H1 (cell line): Measurements from ENCODE around the gene GTF2A1L.

Experiments
- CHD1 ChIP-seq: IDR thresholded peaks from 2 replicates; pipeline ENCODE4 v1.6.1; 2012; ENCODE audit warnings: low read depth, low read length, improper control_type of control experiment
- CTCF ChIP-seq, 3 experiments: IDR thresholded peaks; 1 replicate in 2 of 3; 2 replicates in 1 of 3; pipeline versions ENCODE4 v1.5.1 to v1.6.1; 2011; ENCODE audit warnings: low read length in 3 of 3, mild to moderate bottlenecking in 3 of 3, inconsistent platforms in 2 of 3, low read depth in 1 of 3, moderate library complexity in 1 of 3; ENCODE audit not compliant: insufficient read depth in 1 of 3; ENCODE audit errors: control extremely low read depth in 1 of 3
- EGR1 ChIP-seq: IDR thresholded peaks from 2 replicates; pipeline ENCODE4 v1.6.1; 2011; ENCODE audit warnings: low read depth, low read length, borderline replicate concordance
- EP300 ChIP-seq, 2 experiments: IDR thresholded peaks; 1 replicate in 1 of 2; 2 replicates in 1 of 2; pipeline ENCODE4 v1.6.1; 2011 to 2012; ENCODE audit warnings: low read depth in 2 of 2, low read length in 2 of 2, mild to moderate bottlenecking in 2 of 2, borderline replicate concordance in 1 of 2, inconsistent platforms in 1 of 2, moderate library complexity in 1 of 2
- JUN ChIP-seq: IDR thresholded peaks from 2 replicates; pipeline ENCODE4 v1.6.1; 2011; ENCODE audit warnings: low read depth, mild to moderate bottlenecking, improper control_type of control experiment, low read length
- PHF8 ChIP-seq: fragments of 200-600 bp; sonication (generic); conservative IDR thresholded peaks from 2 replicates; pipeline ENCODE4 v1.7.1; 2012; ENCODE audit warnings: low read depth, mild to moderate bottlenecking, inconsistent platforms, low read length, moderate library complexity
- POLR2A ChIP-seq, 2 experiments: IDR thresholded peaks; 1 replicate in 1 of 2; 2 replicates in 1 of 2; pipeline ENCODE4 v1.6.1; 2011; ENCODE audit warnings: low read depth in 2 of 2, low read length in 2 of 2, mild to moderate bottlenecking in 2 of 2; ENCODE audit errors: control extremely low read depth in 1 of 2
- POLR2AphosphoS5 ChIP-seq: IDR thresholded peaks from 2 replicates; pipeline ENCODE4 v1.6.1; 2011; ENCODE audit warnings: low read depth, low read length
- SAP30 ChIP-seq: fragments of 300-600 bp; sonication (generic); IDR thresholded peaks from 2 replicates; pipeline ENCODE4 v1.7.1; 2012; ENCODE audit warnings: low read length, moderate library complexity, mild to moderate bottlenecking, inconsistent platforms; ENCODE audit not compliant: insufficient read depth, insufficient replicate concordance
- TCF12 ChIP-seq: IDR thresholded peaks from 2 replicates; pipeline ENCODE4 v1.6.1; 2011; ENCODE audit warnings: low read depth, mild to moderate bottlenecking, low read length
- USF2 ChIP-seq: IDR thresholded peaks from 2 replicates; pipeline ENCODE4 v1.6.1; 2011; ENCODE audit warnings: low read length, improper control_type of control experiment
- YY1 ChIP-seq: IDR thresholded peaks from 2 replicates; pipeline ENCODE4 v1.6.1; 2011; ENCODE audit warnings: low read depth, mild to moderate bottlenecking, low read length

GRCh38 chr2:48677450-48677849, 59.8 kb downstream of the GTF2A1L start:
- TF ChIP-seq POLR2A (IDR thresholded peaks at IDR 0.05; ENCODE audit: control extremely low read depth in 1 of 2, low read depth in 2 of 2, low read length in 2 of 2) (no peak), TCF12 (no peak), SAP30 (no peak), CHD1 (no peak), POLR2AphosphoS5 (no peak), EP300 (IDR thresholded peaks at IDR 0.05; ENCODE audit: borderline replicate concordance in 1 of 2, low read depth in 2 of 2, low read length in 2 of 2) (no peak), YY1 (no peak), EGR1 (no peak), JUN (no peak), USF2 (no peak), CTCF (IDR thresholded peaks at IDR 0.05; ENCODE audit: control extremely low read depth in 1 of 3, insufficient read depth in 1 of 3, low read depth in 1 of 3, low read length in 3 of 3) (no peak), PHF8 (no peak)
